Measurements from ENCODE around the gene CLEC14A.

GRCh38 chr14:38243696-38244240 lies 12.1 kb downstream of the CLEC14A start:
- TF ChIP-seq CTCF (IDR thresholded peaks at IDR 0.05), result no peak
- TF ChIP-seq POLR2A (IDR thresholded peaks at IDR 0.05), result no peak
- TF ChIP-seq POLR2AphosphoS5 (IDR thresholded peaks at IDR 0.05), result no peak
